ENCODE data around the gene LIN28A. TPM values are rescaled to one million over a fixed set of nuclear protein-coding genes. Genes with fewer than 3 reads are reported as not detected.

Gene LIN28A
- total RNA-seq, 4 donors from 2014 or later = 0.14 TPM; not detected in 3

GRCh38 chr1:26364956-26365355 is 45.7 kb upstream of the LIN28A start:
- H3K4me1 ChIP-seq = peaks cover 0 to 6% of the 10 kb centered on the region in 2 donors
- H3K4me3 ChIP-seq = no peak overlapping the region
- peaks cover 10 to 21% of the 10 kb centered on the region in 2 donors for H3K27me3 ChIP-seq
- intact Hi-C loops (cut with DNase I; ENCODE audit: low total_unique reads) = no loop called here
- H3K27ac ChIP-seq = no peak overlapping the region
- DNase-seq = no peak
- H3K9me3 ChIP-seq = no peaks in the 10 kb centered on the region
- H3K36me3 ChIP-seq = no peaks in the 10 kb centered on the region
- no peak for TF ChIP-seq POLR2A (IDR thresholded peaks at IDR 0.05)
- TF ChIP-seq CTCF (IDR thresholded peaks at IDR 0.05) = no peak

- H3K36me3 ChIP-seq = no peaks in the 10 kb centered on the region
- intact Hi-C loops (cut with DNase I; ENCODE audit: low total_unique reads) = no loop called here
- no peak overlapping the region for H3K27ac ChIP-seq
- H3K9me3 ChIP-seq = no peaks in the 10 kb centered on the region
- H3K4me1 ChIP-seq = no peaks in the 10 kb centered on the region
- no peak for TF ChIP-seq POLR2A (IDR thresholded peaks at IDR 0.05)
- TF ChIP-seq CTCF (IDR thresholded peaks at IDR 0.05) = no peak
- peaks cover 0 to 6% of the 10 kb centered on the region in 2 donors for H3K27me3 ChIP-seq
- no peak for DNase-seq
- H3K4me3 ChIP-seq = no peak overlapping the region
Observed at GRCh38 chr1:26367441-26367840, 43.2 kb upstream of the LIN28A start.

- peaks cover 0 to 6% of the 10 kb centered on the region in 2 donors for H3K27me3 ChIP-seq
- H3K4me1 ChIP-seq = no peaks in the 10 kb centered on the region
- no peak for DNase-seq
- no peaks in the 10 kb centered on the region for H3K36me3 ChIP-seq
- TF ChIP-seq CTCF (IDR thresholded peaks at IDR 0.05) = no peak
- TF ChIP-seq POLR2A (IDR thresholded peaks at IDR 0.05) = no peak
- no peak overlapping the region for H3K27ac ChIP-seq
- intact Hi-C loops (cut with DNase I; ENCODE audit: low total_unique reads) = no loop called here
- H3K4me3 ChIP-seq = no peak overlapping the region
- no peaks in the 10 kb centered on the region for H3K9me3 ChIP-seq
Observed at GRCh38 chr1:26368006-26368405, 42.6 kb upstream of the LIN28A start.

- H3K4me3 ChIP-seq = no peak overlapping the region
- no peak for DNase-seq
- H3K27me3 ChIP-seq = peaks cover 0 to 6% of the 10 kb centered on the region in 2 donors
- no peak for TF ChIP-seq POLR2A (IDR thresholded peaks at IDR 0.05)
- no peak for TF ChIP-seq CTCF (IDR thresholded peaks at IDR 0.05)
- no peak overlapping the region for H3K27ac ChIP-seq
- H3K4me1 ChIP-seq = no peaks in the 10 kb centered on the region
- intact Hi-C loops (cut with DNase I; ENCODE audit: low total_unique reads) = no loop called here
- H3K9me3 ChIP-seq = no peaks in the 10 kb centered on the region
- H3K36me3 ChIP-seq = no peaks in the 10 kb centered on the region
Observed at GRCh38 chr1:26368486-26368885, 42.1 kb upstream of the LIN28A start.

- H3K36me3 ChIP-seq = no peaks in the 10 kb centered on the region
Observed at GRCh38 chr1:26370591-26371382, 39.8 kb upstream of the LIN28A start.

More at GRCh38 chr1:26370591-26371382, 39.8 kb upstream of the LIN28A start:
- Histone ChIP-seq H3K4me3 (no peak overlapping the region), H3K27me3 (no peaks in the 10 kb centered on the region), H3K4me1 (no peaks in the 10 kb centered on the region), H3K9me3 (no peaks in the 10 kb centered on the region), H3K27ac (no peak overlapping the region)
- no peak for TF ChIP-seq POLR2A (IDR thresholded peaks at IDR 0.05)
- TF ChIP-seq CTCF (IDR thresholded peaks at IDR 0.05) = no peak
- intact Hi-C loops (cut with DNase I; ENCODE audit: low total_unique reads) = no loop called here
- no peak for DNase-seq

Measured in uterus (tissue), 4 donors.